Ishikawa (cell line): ENCODE data around the gene PRKAR2B.

Source experiments
- EGR1 ChIP-seq: IDR thresholded peaks from 2 replicates; pipeline ENCODE4 v1.6.1; 2012
- EP300 ChIP-seq: IDR thresholded peaks from 2 replicates; pipeline ENCODE4 v1.6.1; 2012; ENCODE audit warnings: borderline replicate concordance
- NFIC ChIP-seq: IDR thresholded peaks from 2 replicates; pipeline ENCODE4 v1.6.1; 2012
- RAD21 ChIP-seq: IDR thresholded peaks from 2 replicates; pipeline ENCODE4 v1.6.1; 2012; ENCODE audit warnings: low read depth

DNA sequence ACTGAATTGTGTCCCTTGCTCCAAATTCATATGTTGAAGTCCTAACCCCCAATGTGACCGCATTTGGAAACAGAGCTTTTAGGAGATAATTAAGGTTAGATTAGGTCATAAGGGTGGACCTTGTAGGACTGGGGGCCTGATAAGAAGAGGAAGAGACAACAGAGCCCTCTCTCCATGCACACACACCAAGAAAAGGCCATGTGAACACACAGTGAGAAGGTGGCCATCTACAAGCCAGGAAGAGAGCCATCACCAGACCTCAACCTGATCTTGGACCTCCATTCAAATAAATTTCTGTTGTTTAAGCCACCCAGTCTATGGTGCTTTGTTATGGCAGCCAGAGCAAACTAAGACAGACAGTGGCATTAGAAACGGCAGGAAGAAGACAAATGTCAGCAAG is 12.5 kb upstream of the PRKAR2B start:
- TF ChIP-seq RAD21 (no peak), EGR1 (no peak), NFIC (no peak), EP300 (no peak)
